ENCODE measurements around the gene SURF1.

SURF1 gene

GRCh38 chr9:133390713-133391112, 34.4 kb upstream of the SURF1 start:
- DNase-seq (ENCODE audit: low read depth): no peak
- no peak for TF ChIP-seq CTCF (conservative IDR thresholded peaks at IDR 0.05; ENCODE audit: low read length)
- no peak overlapping the region for H3K4me3 ChIP-seq (ENCODE audit: low read length)

DNA sequence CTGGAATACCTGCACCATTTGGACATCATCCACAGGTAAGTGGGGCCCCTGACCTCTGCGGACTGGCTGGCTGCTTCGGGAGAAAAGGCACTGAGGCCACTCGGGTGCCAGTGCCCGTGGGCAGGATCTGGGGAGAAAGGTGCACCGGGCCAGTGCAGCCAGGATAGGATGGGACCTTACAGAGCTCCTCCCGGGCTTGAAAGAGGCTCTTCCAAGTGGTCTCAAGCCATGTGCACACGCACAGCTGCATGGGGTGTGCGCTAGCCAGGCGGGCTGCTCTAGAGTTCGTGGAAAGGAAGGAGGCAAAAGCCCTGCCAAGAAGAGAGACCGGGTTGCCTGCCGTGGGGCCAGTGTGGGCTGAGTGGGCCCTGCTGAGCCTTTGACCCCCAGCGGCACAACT, 33.3 kb upstream of the SURF1 start:
- no peak for TF ChIP-seq CTCF (conservative IDR thresholded peaks at IDR 0.05; ENCODE audit: low read length)
- no peak for DNase-seq (ENCODE audit: low read depth)
- no peak overlapping the region for H3K4me3 ChIP-seq (ENCODE audit: low read length)

- no peak for TF ChIP-seq CTCF (conservative IDR thresholded peaks at IDR 0.05; ENCODE audit: low read length)
- H3K4me3 ChIP-seq (ENCODE audit: low read length): no peak overlapping the region
- DNase-seq (ENCODE audit: low read depth): no peak
Measured at GRCh38 chr9:133389025-133389557, 32.8 kb upstream of the SURF1 start.

GRCh38 chr9:133387680-133388079, 31.4 kb upstream of the SURF1 start:
- no peak for TF ChIP-seq CTCF (conservative IDR thresholded peaks at IDR 0.05; ENCODE audit: low read length)
- no peak for DNase-seq (ENCODE audit: low read depth)
- no peak overlapping the region for H3K4me3 ChIP-seq (ENCODE audit: low read length)

GRCh38 chr9:133386338-133386737, 30.1 kb upstream of the SURF1 start:
- TF ChIP-seq CTCF (conservative IDR thresholded peaks at IDR 0.05; ENCODE audit: low read length): no peak
- H3K4me3 ChIP-seq (ENCODE audit: low read length): no peak overlapping the region
- no peak for DNase-seq (ENCODE audit: low read depth)

DNA sequence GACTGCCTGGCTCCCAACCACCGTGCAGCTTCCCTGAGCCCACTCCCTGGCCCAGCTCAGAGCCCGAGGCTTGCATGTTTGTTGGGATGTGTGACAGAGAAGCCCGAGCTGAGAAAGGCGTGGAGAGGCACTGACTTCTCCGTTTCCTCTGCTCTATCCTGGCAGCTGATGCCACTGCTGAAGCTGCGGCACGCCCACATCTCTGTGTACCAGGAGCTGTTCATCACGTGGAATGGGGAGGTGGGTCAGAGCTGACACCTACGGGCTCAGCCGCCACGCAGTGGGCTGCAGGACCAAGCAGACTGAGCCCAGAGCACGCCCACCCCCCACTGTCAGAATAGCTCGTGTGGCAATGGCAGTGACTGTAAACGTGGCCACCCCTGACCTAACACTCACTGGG, 29.2 kb upstream of the SURF1 start:
- no peak for TF ChIP-seq CTCF (conservative IDR thresholded peaks at IDR 0.05; ENCODE audit: low read length)
- no peak for DNase-seq (ENCODE audit: low read depth)
- H3K4me3 ChIP-seq (ENCODE audit: low read length): no peak overlapping the region

GRCh38 chr9:133384736-133385321, 28.5 kb upstream of the SURF1 start:
- DNase-seq (ENCODE audit: low read depth): no peak
- no peak overlapping the region for H3K4me3 ChIP-seq (ENCODE audit: low read length)
- TF ChIP-seq CTCF (conservative IDR thresholded peaks at IDR 0.05; ENCODE audit: low read length): no peak

Data from AG10803 (cell line).